HTR-8/SVneo (cell line): ENCODE results near the gene AOC2.
"Not testable (repeated sequence)": the region's sequence is repeated elsewhere in the genome, so short reads cannot be mapped to it uniquely, and the experiment has no call there.

Experiments used
- DNase-seq: peaks from one replicate; pipeline ENCODE4 v3.0.0; 2011; ENCODE audit warnings: low spot score, mixed read lengths; ENCODE audit not compliant: insufficient read length
- FAIRE-seq: peaks from 2 replicates; lab custom pipeline; 2011; peaks lifted over from hg19 to GRCh38; lab: Jason Lieb, UNC

The AOC2 gene

GRCh38 chr17:42878924-42879595 is 34.7 kb downstream of the AOC2 start:
- FAIRE-seq = no peak
- no peak for DNase-seq

- FAIRE-seq = no peak
- no peak for DNase-seq
These were observed 35.2 kb downstream of the AOC2 start for GRCh38 chr17:42879596-42879985.

- no peak for DNase-seq
These were observed 36.5 kb downstream of the AOC2 start for GRCh38 chr17:42880776-42881310.

GRCh38 chr17:42881706-42882105 is 37.3 kb downstream of the AOC2 start:
- not testable (repeated sequence) for FAIRE-seq

More at GRCh38 chr17:42880776-42881310, 36.5 kb downstream of the AOC2 start:
- no peak for FAIRE-seq

GRCh38 chr17:42882166-42882565 is 37.8 kb downstream of the AOC2 start:
- DNase-seq = no peak
- no peak for FAIRE-seq

More at GRCh38 chr17:42881706-42882105, 37.3 kb downstream of the AOC2 start:
- not testable (repeated sequence) for DNase-seq

GRCh38 chr17:42883802-42884558 is 39.6 kb downstream of the AOC2 start:
- DNase-seq = no peak
- no peak for FAIRE-seq

- not testable (repeated sequence) for FAIRE-seq, DNase-seq
These were observed 41.4 kb downstream of the AOC2 start for GRCh38 chr17:42885806-42886205.

GRCh38 chr17:42886283-42887176 is 42.1 kb downstream of the AOC2 start:
- DNase-seq (no peak), FAIRE-seq (no peak)

- FAIRE-seq (no peak), DNase-seq (no peak)
These were observed 45.4 kb downstream of the AOC2 start for GRCh38 chr17:42889809-42890208.

- DNase-seq (no peak), FAIRE-seq (no peak)
These were observed 47.3 kb downstream of the AOC2 start for GRCh38 chr17:42891539-42892152.

- no peak for DNase-seq
These were observed 49.0 kb downstream of the AOC2 start for GRCh38 chr17:42893359-42893758.

GRCh38 chr17:42894283-42895184 is 50.2 kb downstream of the AOC2 start:
- no peak for DNase-seq
- FAIRE-seq = no peak

More at GRCh38 chr17:42893359-42893758, 49.0 kb downstream of the AOC2 start:
- no peak for FAIRE-seq

GRCh38 chr17:42895185-42895555 is 50.8 kb downstream of the AOC2 start:
- FAIRE-seq (no peak), DNase-seq (peak; percentile 68)

GRCh38 chr17:42898147-42898811 is 53.9 kb downstream of the AOC2 start:
- FAIRE-seq (no peak), DNase-seq (no peak)

- not testable (repeated sequence) for DNase-seq, FAIRE-seq
These were observed 55.6 kb downstream of the AOC2 start for GRCh38 chr17:42899981-42900380.
